Measurements from ENCODE around the gene ZNF543. TPM values are rescaled to one million over a fixed set of nuclear protein-coding genes. Genes with fewer than 3 reads are reported as not detected.

Gene ZNF543
- total RNA-seq, 1 experiment from 2014 or later: 8.4 TPM

DNA sequence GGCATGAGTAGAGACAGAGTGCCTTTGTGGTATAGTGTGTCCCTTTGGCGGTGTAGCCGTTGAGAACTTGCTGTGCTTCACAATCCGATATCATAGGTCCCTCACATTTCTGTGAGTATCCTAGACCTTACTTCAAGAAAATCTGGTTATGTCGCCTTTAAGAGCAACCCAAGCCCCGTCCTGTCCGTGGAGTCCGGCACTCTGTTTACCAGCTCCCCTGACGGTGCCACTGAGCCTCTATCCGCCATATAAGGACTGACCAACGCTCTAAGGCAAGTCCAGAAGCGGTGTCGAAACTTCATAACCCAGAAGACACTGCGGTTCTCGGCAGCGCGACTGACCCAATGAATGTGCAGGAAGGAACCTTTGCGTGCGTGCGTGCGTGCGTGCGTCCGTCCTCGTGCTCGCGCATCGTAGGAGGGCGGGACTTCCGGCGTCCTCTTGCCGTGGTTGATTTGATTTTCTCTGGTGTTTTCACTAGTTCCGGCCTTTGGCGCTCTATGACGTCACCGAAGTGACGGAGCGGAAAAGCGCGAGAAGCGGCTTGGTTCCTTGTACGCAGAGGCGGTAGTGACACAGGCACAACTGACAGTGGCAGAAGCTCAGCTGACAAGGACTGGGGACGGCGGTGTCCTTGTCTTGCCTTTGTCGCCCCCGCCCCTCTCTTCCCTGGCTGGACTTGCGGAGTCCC lies 42.9 kb downstream of the ZNF543 start, which contains the start of the genes TRAPPC2B and ZNF547 (continued):
- 0 out of 2 replicates have a peak, but pooled peaks have one; percentile 22 for TF ChIP-seq USF1 (CRISPR knock-in tag; IDR thresholded peaks at IDR 0.05)
- TF ChIP-seq NFYB (CRISPR knock-in tag; conservative IDR thresholded peaks at IDR 0.05; ENCODE audit: low read depth): peak; percentile 76
- no peak for TF ChIP-seq ZNF532 (CRISPR knock-in tag; IDR thresholded peaks at IDR 0.05; ENCODE audit: borderline replicate concordance)
- peak; percentile 81 for TF ChIP-seq GABPB1 (CRISPR knock-in tag; IDR thresholded peaks at IDR 0.05)
- TF ChIP-seq CREM (CRISPR knock-in tag; IDR thresholded peaks at IDR 0.05): peak; percentile 96
- TF ChIP-seq MXD4 (CRISPR knock-in tag; IDR thresholded peaks at IDR 0.05; ENCODE audit: borderline replicate concordance): no peak

DNA sequence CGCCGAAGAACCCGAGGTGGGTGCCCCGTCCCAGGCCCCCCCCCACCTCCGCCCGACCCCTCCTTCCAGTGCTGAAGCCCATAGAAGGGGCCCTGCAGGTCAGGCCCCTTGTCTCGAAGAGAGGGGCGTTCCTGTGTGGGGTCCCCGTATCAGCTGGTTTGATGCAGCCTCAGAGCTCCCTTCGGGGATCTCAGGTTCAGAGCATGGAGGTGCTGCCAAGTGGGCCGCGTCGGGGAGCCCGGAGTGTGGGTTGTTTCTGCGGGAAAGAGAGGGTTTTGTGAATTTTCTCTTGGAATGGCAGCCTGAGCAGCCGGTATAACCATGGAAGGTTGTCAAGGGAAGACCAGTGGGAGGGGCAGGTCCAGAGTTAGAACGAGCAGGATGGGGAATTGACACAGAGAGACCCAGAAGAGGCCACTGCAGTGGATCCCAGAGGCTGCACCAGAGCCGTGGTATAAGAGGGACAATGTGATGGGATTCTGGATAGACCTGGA lies 43.5 kb downstream of the ZNF543 start:
- Mint-ChIP-seq H3K4me1 (peaks cover 10% of the 10 kb centered on the region), H3K27ac (peak overlapping the region; percentile 92), H3K27me3 (ENCODE audit: low read depth) (no peaks in the 10 kb centered on the region), H3K4me3 (peak overlapping the region; percentile 96), H3K36me3 (no peaks in the 10 kb centered on the region; the same call in 1 of the 2 replicates), H3K9me3 (no peaks in the 10 kb centered on the region)
- POLR2A ChIA-PET: interaction anchor here (0.7 kb wide), 1 partner anchor 26 kb away, joined by 3 read pairs; the partner anchor contains the start of gene ZNF548
- DNase-seq (ENCODE audit: low spot score): no peak
- CTCF ChIA-PET: interaction anchor here (1.4 kb wide), 1 partner anchor 26 kb away, joined by 7 read pairs; the partner anchor contains the start of gene ZNF548
- TF ChIP-seq TEAD1 (CRISPR knock-in tag; IDR thresholded peaks at IDR 0.05): no peak
- TF ChIP-seq MYBL2 (CRISPR knock-in tag; IDR thresholded peaks at IDR 0.05): no peak; the same call in 1 of the 2 replicates
- no peak for TF ChIP-seq FOXP4 (CRISPR knock-in tag; IDR thresholded peaks at IDR 0.05)
- TF ChIP-seq ESRRA (CRISPR knock-in tag; IDR thresholded peaks at IDR 0.05; ENCODE audit: borderline replicate concordance): no peak
- TF ChIP-seq, protein P1, sequence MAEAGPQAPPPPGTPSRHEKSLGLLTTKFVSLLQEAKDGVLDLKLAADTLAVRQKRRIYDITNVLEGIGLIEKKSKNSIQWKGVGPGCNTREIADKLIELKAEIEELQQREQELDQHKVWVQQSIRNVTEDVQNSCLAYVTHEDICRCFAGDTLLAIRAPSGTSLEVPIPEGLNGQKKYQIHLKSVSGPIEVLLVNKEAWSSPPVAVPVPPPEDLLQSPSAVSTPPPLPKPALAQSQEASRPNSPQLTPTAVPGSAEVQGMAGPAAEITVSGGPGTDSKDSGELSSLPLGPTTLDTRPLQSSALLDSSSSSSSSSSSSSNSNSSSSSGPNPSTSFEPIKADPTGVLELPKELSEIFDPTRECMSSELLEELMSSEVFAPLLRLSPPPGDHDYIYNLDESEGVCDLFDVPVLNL (CRISPR knock-in tag; IDR thresholded peaks at IDR 0.05; ENCODE audit: borderline replicate concordance, low read depth): no peak
- TF ChIP-seq NR2C2 (CRISPR knock-in tag; IDR thresholded peaks at IDR 0.05): no peak
- no peak for TF ChIP-seq ZNF263 (CRISPR knock-in tag; IDR thresholded peaks at IDR 0.05; ENCODE audit: low read depth)
- no peak for TF ChIP-seq USF1 (CRISPR knock-in tag; IDR thresholded peaks at IDR 0.05)
- TF ChIP-seq OVOL2 (CRISPR knock-in tag; IDR thresholded peaks at IDR 0.05; ENCODE audit: borderline replicate concordance): no peak
- no peak for TF ChIP-seq JAZF1 (CRISPR knock-in tag; IDR thresholded peaks at IDR 0.05)
- TF ChIP-seq SMAD3 (CRISPR knock-in tag; IDR thresholded peaks at IDR 0.05; ENCODE audit: borderline replicate concordance): no peak
- TF ChIP-seq, protein P2, sequence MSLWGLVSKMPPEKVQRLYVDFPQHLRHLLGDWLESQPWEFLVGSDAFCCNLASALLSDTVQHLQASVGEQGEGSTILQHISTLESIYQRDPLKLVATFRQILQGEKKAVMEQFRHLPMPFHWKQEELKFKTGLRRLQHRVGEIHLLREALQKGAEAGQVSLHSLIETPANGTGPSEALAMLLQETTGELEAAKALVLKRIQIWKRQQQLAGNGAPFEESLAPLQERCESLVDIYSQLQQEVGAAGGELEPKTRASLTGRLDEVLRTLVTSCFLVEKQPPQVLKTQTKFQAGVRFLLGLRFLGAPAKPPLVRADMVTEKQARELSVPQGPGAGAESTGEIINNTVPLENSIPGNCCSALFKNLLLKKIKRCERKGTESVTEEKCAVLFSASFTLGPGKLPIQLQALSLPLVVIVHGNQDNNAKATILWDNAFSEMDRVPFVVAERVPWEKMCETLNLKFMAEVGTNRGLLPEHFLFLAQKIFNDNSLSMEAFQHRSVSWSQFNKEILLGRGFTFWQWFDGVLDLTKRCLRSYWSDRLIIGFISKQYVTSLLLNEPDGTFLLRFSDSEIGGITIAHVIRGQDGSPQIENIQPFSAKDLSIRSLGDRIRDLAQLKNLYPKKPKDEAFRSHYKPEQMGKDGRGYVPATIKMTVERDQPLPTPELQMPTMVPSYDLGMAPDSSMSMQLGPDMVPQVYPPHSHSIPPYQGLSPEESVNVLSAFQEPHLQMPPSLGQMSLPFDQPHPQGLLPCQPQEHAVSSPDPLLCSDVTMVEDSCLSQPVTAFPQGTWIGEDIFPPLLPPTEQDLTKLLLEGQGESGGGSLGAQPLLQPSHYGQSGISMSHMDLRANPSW (CRISPR knock-in tag; conservative IDR thresholded peaks at IDR 0.05; ENCODE audit: low read depth): no peak
- TF ChIP-seq JUN (CRISPR knock-in tag; IDR thresholded peaks at IDR 0.05): no peak
- no peak for TF ChIP-seq ZNF317 (CRISPR knock-in tag; IDR thresholded peaks at IDR 0.05; ENCODE audit: borderline replicate concordance, low read depth)
- peak; percentile 7 for ATAC-seq

All from WTC11 (cell line).